HPDE6-E6E7 (cell line): Measurements from ENCODE around the gene CDK3.
"Not testable (repeated sequence)": the region's sequence is repeated elsewhere in the genome, so short reads cannot be mapped to it uniquely, and the experiment has no call there.

Experiments used
- DNase-seq: peaks from one replicate; pipeline ENCODE4 v3.0.0; 2011; ENCODE audit warnings: missing footprints; ENCODE audit errors: extremely low spot score

CDK3 gene

DNA sequence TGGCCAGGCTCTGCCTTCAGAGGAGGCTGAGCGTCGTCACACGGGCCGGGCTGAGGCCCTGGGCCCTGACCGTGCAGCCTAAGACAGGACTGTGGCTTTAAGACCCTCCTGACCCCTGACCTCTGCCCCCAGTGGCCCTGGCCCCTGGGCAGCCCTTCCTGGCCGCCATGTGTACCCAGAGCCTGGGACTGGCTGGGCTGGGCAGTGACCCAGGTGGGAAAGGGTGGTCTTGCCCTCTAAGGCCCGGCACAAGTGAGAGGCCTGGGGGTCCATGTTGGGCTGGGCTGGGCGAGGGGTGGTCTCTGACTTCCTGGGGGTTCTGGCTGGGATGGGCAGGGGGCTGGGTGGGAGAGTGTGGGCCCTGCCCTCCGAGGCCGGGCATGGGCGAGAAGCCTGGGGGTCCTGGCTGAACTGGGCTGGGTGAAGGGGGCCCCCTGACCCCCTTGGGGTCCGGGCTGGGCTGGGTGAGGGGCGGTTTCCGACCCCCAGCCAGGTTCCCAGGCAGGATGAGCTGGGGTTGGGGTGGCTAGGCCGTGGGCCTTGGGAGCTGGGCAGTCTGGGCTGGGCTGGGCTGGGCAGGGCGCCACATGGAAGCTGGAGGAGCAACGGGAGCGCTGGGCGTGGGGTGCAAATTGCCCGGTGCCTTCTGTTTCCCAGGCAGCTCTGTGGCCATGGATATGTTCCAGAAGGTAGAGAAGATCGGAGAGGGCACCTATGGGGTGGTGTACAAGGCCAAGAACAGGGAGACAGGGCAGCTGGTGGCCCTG, at the start of gene CDK3:
TSS of gene CDK3 (plus strand) at position 101 of the 767 bp plus-strand sequence. CDS start at position 672, 571 bp downstream.
- no peak for DNase-seq

GRCh38 chr17:75950855-75951554, 49.6 kb upstream of the CDK3 start:
- no peak for DNase-seq

GRCh38 chr17:75959051-75959838, 41.4 kb upstream of the CDK3 start:
- DNase-seq: no peak

DNA sequence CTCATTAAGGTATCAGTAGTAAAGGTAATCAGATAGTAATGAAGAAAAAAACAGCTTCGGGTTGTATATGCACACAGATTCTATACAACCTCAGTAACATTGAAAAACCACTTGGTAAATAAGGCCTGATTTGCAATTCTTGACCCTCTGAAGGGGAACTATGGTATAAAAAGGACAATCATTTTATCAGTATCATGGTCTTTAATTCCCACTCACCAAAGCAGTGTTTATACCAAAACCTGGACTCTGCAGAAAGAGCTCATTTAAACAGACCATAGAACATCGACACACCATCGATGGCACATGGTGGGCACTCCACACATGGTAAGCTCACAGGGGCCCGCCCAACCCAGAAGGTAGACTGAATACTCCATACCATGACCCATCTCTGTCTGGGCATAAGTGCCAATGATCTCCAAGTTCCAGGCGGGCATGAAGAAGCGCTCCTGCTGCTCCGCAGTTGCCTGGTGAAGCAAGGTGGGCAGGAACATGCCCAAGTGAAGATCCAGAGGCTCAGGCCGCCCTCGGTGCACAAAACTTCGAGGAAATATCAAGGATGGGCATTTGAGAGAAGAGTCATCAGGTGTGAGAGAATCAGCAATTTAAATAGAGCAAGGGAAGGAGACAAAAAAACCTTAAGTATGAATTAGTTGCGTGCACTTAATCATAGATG, 40.7 kb upstream of the CDK3 start:
- DNase-seq: no peak

GRCh38 chr17:75965468-75965867, 35.2 kb upstream of the CDK3 start:
- DNase-seq: no peak

DNA sequence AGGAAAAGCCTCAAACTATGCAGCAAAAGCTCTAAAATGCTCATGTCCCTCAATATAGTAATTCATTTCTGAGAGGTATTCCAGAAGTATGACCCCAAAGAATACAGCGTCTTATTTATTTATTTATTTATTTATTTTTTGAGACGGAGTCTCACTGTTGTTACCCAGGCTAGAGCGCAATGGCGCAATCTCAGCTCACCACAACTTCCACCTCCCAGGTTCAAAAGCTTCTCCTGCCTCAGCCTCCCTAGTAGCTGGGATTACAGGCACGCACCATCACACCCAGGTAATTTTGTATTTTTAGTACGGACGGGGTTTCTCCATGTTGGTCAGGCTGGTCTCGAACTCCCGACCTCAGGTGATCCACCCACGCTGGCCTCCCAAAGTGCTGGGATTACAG, 31.6 kb upstream of the CDK3 start:
- not testable (repeated sequence) for DNase-seq

GRCh38 chr17:75970011-75970523, 30.6 kb upstream of the CDK3 start:
- DNase-seq: no peak

- DNase-seq: no peak
These were observed 30.0 kb upstream of the CDK3 start for GRCh38 chr17:75970626-75971025.

GRCh38 chr17:75975187-75975586, 25.5 kb upstream of the CDK3 start:
- not testable (repeated sequence) for DNase-seq

DNA sequence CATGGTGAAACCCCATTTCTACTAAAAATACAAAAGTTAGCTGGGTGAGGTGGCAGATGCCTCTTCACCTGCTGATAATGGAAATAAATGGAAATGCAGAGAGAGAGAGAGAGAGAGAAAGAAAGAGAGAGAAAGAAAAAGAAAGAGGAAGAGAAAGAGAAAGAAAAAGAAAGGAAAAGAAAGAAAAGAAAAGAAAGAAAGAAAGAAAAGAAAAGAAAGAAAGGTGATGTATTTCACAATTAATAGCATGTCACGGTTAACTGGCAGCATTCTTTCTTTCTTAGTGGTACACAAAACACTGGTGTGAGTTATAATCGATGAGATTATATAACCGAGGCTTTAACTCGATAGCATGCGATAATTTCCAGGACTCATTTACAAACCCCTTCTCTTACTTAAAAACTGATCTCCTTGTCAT, 24.9 kb upstream of the CDK3 start:
- DNase-seq: no peak

DNA sequence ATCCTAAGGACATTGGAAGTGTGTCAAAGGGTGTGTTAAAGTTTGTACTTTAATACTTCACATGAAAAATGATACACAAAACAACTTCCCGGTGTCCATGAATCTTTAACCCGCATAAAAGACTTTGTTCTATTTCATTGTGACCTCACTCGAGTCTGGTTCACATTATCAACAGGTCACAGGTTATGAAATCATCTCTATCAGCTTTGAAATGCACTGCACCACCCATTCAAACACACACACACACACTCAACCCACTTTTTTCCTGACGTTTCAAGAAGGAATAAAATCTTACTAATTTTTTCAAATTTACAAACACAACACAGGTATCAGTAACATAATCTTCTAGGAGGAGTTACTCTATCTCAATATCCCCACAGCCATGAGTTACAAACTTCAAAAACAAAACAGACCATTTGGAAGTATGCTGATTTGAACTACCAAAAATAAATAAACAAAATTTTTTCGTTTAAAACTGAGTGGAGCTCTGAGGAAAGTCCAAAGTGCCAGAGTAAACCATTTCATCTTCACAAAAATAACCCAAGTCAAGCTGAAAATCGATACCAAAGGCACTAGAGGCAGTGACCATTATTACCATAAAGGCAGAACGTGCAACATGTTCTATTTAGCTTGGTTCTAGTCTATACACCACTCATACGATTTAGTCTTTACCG, 24.3 kb upstream of the CDK3 start:
- no peak for DNase-seq

GRCh38 chr17:75978938-75979704, 21.5 kb upstream of the CDK3 start, which contains the start of the genes ACOX1 and TEN1:
ACOX1 (minus strand) TSS chr17:75979166; CDS start chr17:75979073, 93 bp downstream.
TEN1 (plus strand) TSS chr17:75979240; CDS start chr17:75986193, 6,953 bp downstream.
- DNase-seq: peak; percentile 92

GRCh38 chr17:75979705-75980187, 20.9 kb upstream of the CDK3 start:
- DNase-seq: no peak

- no peak for DNase-seq
These were observed 20.3 kb upstream of the CDK3 start for GRCh38 chr17:75980188-75981018.

- no peak for DNase-seq
These were observed 19.5 kb upstream of the CDK3 start for GRCh38 chr17:75981019-75981615.

GRCh38 chr17:75983501-75984181, 17.0 kb upstream of the CDK3 start:
- no peak for DNase-seq

DNA sequence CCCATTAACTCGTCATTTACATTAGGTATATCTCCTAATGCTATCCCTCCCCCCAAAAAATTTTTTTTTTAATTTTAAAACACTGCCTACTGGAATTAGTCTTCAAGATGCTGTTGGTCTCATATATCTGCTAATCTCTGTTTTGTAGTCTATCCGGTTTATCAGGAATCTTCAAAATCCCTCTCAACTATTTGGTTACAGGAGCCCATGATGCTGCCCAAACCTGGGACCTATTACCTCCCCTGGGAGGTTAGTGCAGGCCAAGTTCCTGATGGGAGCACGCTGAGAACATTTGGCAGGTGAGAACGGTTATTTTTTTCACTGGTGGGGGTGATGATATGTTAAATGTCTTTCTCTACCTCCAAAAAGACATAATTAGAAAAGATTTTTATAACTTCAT, 14.7 kb upstream of the CDK3 start:
- no peak for DNase-seq

- no peak for DNase-seq
These were observed 13.6 kb upstream of the CDK3 start for GRCh38 chr17:75987041-75987440.
